ENCODE data around the gene TMEM191C.
"Not testable (repeated sequence)": the region's sequence is repeated elsewhere in the genome, so short reads cannot be mapped to it uniquely, and the experiment has no call there.

DNA sequence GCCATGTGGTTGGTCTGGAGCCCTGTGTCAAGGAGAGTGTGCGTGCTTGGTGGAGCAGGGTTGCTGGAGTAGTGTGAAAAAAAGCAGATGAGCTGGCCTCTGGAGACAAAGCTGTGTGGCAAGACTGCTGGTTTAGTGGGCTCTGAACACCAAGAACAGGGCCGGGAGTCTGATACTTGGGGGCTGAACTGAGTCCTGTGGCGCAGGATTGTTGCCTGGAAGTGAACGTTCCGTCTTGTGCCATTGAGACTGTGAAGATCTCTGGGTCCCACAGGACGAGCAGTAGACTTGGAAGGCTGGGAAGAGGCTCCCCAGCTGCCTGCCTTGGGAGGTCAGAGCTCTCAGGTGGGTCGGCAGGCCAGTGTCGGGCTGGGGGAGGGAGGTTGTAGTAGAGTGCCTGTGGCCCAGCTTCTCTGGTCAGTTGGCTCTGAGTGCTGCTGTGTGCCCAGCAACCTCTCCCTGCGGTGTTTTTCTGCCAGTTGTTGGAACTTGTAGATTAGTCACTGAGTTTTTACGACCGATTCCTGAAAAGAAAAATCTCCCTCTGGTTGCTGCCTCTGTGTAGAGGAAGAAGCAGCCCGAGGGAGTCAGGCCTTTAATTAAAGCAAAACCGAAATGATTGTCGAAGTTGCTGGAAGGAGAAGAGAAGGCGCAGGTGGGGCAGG is 48.1 kb upstream of the TMEM191C start:
- TF ChIP-seq, protein P1, sequence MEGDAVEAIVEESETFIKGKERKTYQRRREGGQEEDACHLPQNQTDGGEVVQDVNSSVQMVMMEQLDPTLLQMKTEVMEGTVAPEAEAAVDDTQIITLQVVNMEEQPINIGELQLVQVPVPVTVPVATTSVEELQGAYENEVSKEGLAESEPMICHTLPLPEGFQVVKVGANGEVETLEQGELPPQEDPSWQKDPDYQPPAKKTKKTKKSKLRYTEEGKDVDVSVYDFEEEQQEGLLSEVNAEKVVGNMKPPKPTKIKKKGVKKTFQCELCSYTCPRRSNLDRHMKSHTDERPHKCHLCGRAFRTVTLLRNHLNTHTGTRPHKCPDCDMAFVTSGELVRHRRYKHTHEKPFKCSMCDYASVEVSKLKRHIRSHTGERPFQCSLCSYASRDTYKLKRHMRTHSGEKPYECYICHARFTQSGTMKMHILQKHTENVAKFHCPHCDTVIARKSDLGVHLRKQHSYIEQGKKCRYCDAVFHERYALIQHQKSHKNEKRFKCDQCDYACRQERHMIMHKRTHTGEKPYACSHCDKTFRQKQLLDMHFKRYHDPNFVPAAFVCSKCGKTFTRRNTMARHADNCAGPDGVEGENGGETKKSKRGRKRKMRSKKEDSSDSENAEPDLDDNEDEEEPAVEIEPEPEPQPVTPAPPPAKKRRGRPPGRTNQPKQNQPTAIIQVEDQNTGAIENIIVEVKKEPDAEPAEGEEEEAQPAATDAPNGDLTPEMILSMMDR (IDR thresholded peaks at IDR 0.05), result not testable (repeated sequence)
- TF ChIP-seq POLR2A (IDR thresholded peaks at IDR 0.05); POLR2AphosphoS5 (IDR thresholded peaks at IDR 0.05); EP300 (IDR thresholded peaks at IDR 0.05; ENCODE audit: low read depth): not testable (repeated sequence)
